A673 (cell line): ENCODE data around the gene LIG3.

ENCODE experiments used
- EZH2 ChIP-seq: fragments of 200-600 bp; sonication (generic); IDR thresholded peaks from 2 replicates; pipeline ENCODE4 v1.6.1; 2017; ENCODE audit warnings: borderline replicate concordance, low read depth, mild to moderate bottlenecking, mixed read lengths, antibody characterized with exemption, low read length; ENCODE audit not compliant: poor library complexity, severe bottlenecking
- TF ChIP-seq, protein P1 (sequence below): fragments of 300-800, 200-600 bp; sonication (generic); conservative IDR thresholded peaks from 2 replicates; pipeline ENCODE4 v1.5.1; 2017; ENCODE audit warnings: low read depth, mild to moderate bottlenecking, antibody characterized with exemption, low read length, moderate library complexity, mixed read lengths

DNA sequence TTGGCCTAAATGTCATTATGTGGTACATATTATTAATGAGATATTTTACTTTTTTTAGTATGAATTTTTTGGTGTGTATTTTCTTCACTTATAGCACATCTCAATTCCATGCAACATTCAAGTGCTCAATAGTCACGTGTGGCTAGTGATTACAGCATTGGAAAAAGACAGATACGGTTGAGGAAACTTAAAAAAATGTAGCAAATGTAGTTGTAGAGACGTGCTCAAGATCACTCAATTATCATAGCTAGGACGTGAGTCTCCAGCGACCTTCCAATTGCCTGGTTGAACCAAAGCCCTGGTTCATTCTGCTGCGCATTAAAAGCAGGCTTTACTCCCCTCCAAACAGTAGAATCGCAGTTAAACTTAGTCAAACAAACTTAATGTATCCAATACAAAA is 1.2 kb upstream of the LIG3 start:
- TF ChIP-seq, protein P1, sequence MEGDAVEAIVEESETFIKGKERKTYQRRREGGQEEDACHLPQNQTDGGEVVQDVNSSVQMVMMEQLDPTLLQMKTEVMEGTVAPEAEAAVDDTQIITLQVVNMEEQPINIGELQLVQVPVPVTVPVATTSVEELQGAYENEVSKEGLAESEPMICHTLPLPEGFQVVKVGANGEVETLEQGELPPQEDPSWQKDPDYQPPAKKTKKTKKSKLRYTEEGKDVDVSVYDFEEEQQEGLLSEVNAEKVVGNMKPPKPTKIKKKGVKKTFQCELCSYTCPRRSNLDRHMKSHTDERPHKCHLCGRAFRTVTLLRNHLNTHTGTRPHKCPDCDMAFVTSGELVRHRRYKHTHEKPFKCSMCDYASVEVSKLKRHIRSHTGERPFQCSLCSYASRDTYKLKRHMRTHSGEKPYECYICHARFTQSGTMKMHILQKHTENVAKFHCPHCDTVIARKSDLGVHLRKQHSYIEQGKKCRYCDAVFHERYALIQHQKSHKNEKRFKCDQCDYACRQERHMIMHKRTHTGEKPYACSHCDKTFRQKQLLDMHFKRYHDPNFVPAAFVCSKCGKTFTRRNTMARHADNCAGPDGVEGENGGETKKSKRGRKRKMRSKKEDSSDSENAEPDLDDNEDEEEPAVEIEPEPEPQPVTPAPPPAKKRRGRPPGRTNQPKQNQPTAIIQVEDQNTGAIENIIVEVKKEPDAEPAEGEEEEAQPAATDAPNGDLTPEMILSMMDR: no peak
- no peak for TF ChIP-seq EZH2
